GM19240 (cell line): ENCODE results near the gene REPS1.

ENCODE experiments used
- DNase-seq: peaks from one replicate; pipeline ENCODE4 v3.0.0; 2011; ENCODE audit warnings: low spot score; ENCODE audit not compliant: insufficient read length

The REPS1 gene

DNA sequence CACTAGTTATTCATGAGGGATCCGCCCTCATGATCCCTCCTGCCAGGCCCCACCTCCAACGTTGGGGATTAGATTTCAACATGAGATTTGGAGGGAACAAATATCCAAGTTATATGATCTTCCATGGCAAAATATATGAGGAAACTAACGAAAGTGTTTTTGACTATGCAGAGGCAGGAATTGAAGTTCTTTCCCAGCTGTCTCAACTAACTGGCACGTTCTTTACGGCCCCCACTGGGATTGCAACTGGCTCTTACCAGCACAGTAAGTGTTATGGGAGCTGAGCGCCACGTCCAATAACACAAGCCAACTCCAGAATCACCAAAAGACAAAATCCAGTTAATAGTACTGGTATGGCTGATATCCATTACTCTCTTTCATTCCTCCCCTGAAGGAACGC is 125.6 kb downstream of the REPS1 start:
- no peak for DNase-seq

DNA sequence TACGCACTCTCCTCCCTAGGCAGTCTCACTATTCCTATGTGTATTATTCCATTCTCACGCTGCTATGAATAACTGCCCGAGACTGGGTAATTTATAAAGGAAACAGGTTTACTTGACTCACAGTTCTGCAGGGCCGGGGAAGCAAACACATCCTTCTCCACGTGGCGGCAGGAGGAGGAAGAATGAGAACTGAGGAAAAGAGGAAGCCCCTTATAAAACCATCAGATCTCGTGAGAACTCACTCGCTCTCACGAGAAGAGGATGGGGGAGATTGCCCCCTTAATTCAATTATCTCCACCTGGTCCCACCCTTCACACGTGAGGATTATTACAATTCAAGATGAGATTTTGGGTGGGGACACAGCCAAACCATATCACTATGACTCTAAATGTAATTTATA is 130.3 kb downstream of the REPS1 start:
- no peak for DNase-seq

DNA sequence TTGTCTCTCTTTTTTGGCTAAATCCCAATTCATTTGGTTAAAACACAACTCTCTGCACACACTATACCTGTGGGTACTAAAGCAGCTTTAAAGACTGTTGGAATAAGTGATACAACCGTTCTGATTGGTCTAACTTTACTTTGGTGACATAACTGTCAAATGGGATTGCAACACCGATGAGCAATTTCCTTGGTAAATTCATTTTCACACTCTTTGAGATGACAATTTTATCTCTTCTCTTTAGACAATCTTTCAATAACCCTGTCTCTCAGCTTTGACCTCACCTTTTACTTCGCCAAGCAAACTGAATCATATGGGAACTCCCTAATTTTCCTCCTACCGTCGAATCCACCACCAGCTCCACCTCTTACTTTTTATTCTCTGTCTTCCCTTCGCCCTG is 131.4 kb downstream of the REPS1 start:
- no peak for DNase-seq
